ENCODE data around the gene GRK3.

- no peak for TF ChIP-seq CTCF (IDR thresholded peaks at IDR 0.05; ENCODE audit: low read depth, low read length, poor library complexity, severe bottlenecking)
- TF ChIP-seq EZH2phosphoT487 (IDR thresholded peaks at IDR 0.05; ENCODE audit: borderline replicate concordance, low read length): no peak
Observed at GRCh38 chr22:25718135-25718840, 153.8 kb downstream of the GRK3 start.

All from DOHH2 (cell line).